A673 (cell line): Measurements from ENCODE around the gene NRF1. TPM values are rescaled to one million over a fixed set of nuclear protein-coding genes. Genes with fewer than 3 reads are reported as not detected.

Experiments
- BruUV-seq: library from RNA; stranded (reverse); fragments of 400-500 nt; replicated peaks from 2 replicates; lab custom pipeline; 2021; lab: Mats Ljungman, UMichigan
- CTCF ChIA-PET: fragments of 300-600 bp; sonication (Branson Sonifier 250); formaldehyde crosslinking; loops from one replicate; lab custom pipeline; 2022; ENCODE audit warnings: antibody characterized with exemption; lab: Charles Lee
- POLR2A ChIA-PET: fragments of 300-600 bp; sonication (Branson Sonifier 250); formaldehyde crosslinking; loops from one replicate; lab custom pipeline; 2022; ENCODE audit warnings: antibody characterized with exemption; ENCODE audit not compliant: low non-redundant PET; lab: Charles Lee
- DNase-seq: peaks from one replicate; pipeline ENCODE4 v3.0.0-alpha.2; 2015; ENCODE audit warnings: low spot score
- H3K27ac ChIP-seq: fragments of 200-600 bp; sonication (generic); 2 replicates; pipeline ENCODE4 v1.5.1; 2016; ENCODE audit warnings: mixed run types, low read depth, mild to moderate bottlenecking, mixed read lengths, antibody characterized with exemption, low read length; ENCODE audit not compliant: poor library complexity, severe bottlenecking
- H3K27me3 ChIP-seq: fragments of 200-600 bp; sonication (generic); replicated peaks from 2 replicates; pipeline ENCODE4 v1.6.1; 2017; ENCODE audit warnings: mixed run types, low read depth, mild to moderate bottlenecking, mixed read lengths, antibody characterized with exemption, low read length; ENCODE audit not compliant: insufficient read depth, poor library complexity
- H3K36me3 ChIP-seq: fragments of 200-600 bp; sonication (generic); 2 replicates; pipeline ENCODE4 v1.6.1; 2016; ENCODE audit warnings: mixed run types, mild to moderate bottlenecking, mixed read lengths, antibody characterized with exemption, low read length; ENCODE audit not compliant: insufficient read depth, poor library complexity, severe bottlenecking
- H3K4me1 ChIP-seq: fragments of 200-600 bp; sonication (generic); 2 replicates; pipeline ENCODE4 v1.6.1; 2017; ENCODE audit warnings: mixed run types, mild to moderate bottlenecking, mixed read lengths, antibody characterized with exemption, low read length; ENCODE audit not compliant: insufficient read depth, poor library complexity, severe bottlenecking
- H3K4me3 ChIP-seq: fragments of 200-600 bp; sonication (generic); 2 replicates; pipeline ENCODE4 v1.5.1; 2016; ENCODE audit warnings: low read depth, mixed run types, mild to moderate bottlenecking, mixed read lengths, low read length; ENCODE audit not compliant: poor library complexity, severe bottlenecking
- H3K9me3 ChIP-seq: fragments of 200-600 bp; sonication (generic); 2 replicates; pipeline ENCODE4 v1.6.1; 2016; ENCODE audit warnings: mixed run types, low read depth, mild to moderate bottlenecking, mixed read lengths, antibody characterized with exemption, low read length; ENCODE audit not compliant: poor library complexity, severe bottlenecking
- CTCF ChIP-seq: fragments of 300-800, 200-600 bp; sonication (generic); conservative IDR thresholded peaks from 2 replicates; pipeline ENCODE4 v1.5.1; 2017; ENCODE audit warnings: low read depth, mild to moderate bottlenecking, antibody characterized with exemption, low read length, moderate library complexity, mixed read lengths
- EZH2 ChIP-seq: fragments of 200-600 bp; sonication (generic); IDR thresholded peaks from 2 replicates; pipeline ENCODE4 v1.6.1; 2017; ENCODE audit warnings: borderline replicate concordance, low read depth, mild to moderate bottlenecking, mixed read lengths, antibody characterized with exemption, low read length; ENCODE audit not compliant: poor library complexity, severe bottlenecking
- intact Hi-C: fragments of 100-400 bp; cut with micrococcal nuclease; formaldehyde crosslinking; loops from one replicate; pipeline ENCODE4 v1.10.0; 2022; ENCODE audit not compliant: unreplicated experiment
- total RNA-seq: library from RNA; stranded (reverse); gene quantifications from 2 replicates; pipeline ENCODE4 v1.2.3, GENCODE V29; 2021

Gene NRF1
- total RNA-seq, 1 experiment from 2014 or later = 30.2 TPM

DNA sequence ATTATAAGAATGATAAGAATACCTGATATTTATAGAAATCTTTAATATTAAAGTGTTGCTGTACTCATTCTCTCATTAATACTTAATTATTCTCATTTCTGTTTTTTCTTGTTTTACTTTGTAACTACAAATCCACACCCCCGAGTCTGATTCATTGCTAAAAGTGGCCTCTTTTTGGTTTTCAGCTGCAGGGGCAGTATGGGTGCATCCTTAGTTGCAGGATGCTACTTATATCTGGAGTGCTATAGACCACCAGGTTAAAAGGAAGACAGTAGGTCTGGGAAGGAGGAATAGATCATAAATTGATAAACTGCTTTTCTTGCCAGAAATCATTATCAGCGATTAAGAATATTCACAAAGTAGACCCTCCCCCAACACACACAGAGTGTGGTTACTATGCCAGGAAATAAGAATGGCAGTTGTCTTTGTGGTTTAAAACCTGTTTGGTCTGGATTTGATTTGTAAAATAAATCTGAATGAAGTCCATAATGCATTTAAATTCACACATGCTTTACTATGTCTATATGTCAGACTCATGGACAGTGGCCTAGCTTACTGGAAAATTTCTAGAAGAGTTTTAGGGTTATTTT lies 96.5 kb downstream of the NRF1 start:
- no TSS peak for BruUV-seq
- no peaks in the 10 kb centered on the region for H3K4me1 ChIP-seq
- H3K9me3 ChIP-seq = no peaks in the 10 kb centered on the region
- no peak for DNase-seq
- CTCF ChIA-PET = no interaction called here
- POLR2A ChIA-PET = no interaction called here
- TF ChIP-seq CTCF (no peak), EZH2 (no peak)
- H3K4me3 ChIP-seq = no peak overlapping the region
- H3K36me3 ChIP-seq = peaks cover 31% of the 10 kb centered on the region
- no peaks in the 10 kb centered on the region for H3K27me3 ChIP-seq
- intact Hi-C loops = no loop called here
- no peak overlapping the region for H3K27ac ChIP-seq

DNA sequence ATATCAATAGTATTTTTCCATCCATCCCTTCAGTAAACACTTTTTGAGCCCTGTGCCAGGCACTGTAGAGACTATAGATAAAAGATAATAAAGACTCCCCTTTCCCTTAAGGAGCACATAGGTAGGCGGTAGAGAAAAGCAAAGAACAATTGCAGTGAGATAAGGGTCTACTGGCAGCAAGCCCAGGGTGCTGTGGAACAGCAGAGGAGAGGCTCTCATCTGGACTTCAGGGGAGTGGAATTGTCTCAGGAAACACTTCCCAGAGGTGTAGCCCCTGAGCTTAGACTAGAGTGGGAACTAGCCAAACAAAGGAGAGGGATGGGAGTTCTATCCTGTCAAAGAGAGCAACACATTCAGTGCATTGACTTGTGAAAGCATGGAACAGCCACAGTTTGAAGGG lies 102.0 kb downstream of the NRF1 start:
- H3K9me3 ChIP-seq = no peaks in the 10 kb centered on the region
- intact Hi-C loops = no loop called here
- ChIA-PET POLR2A (no interaction called here), CTCF (no interaction called here)
- H3K27me3 ChIP-seq = no peaks in the 10 kb centered on the region
- no peak overlapping the region for H3K27ac ChIP-seq
- no peak for DNase-seq
- H3K36me3 ChIP-seq = peaks cover 44% of the 10 kb centered on the region
- H3K4me3 ChIP-seq = no peak overlapping the region
- no peaks in the 10 kb centered on the region for H3K4me1 ChIP-seq
- TF ChIP-seq CTCF (no peak), EZH2 (no peak)
- BruUV-seq = no TSS peak

GRCh38 chr7:129714514-129715063 lies 103.1 kb downstream of the NRF1 start:
- no peak overlapping the region for H3K27ac ChIP-seq
- intact Hi-C loops = no loop called here
- no TSS peak for BruUV-seq
- H3K36me3 ChIP-seq = peaks cover 39% of the 10 kb centered on the region
- no peak for TF ChIP-seq CTCF
- TF ChIP-seq EZH2 = no peak
- DNase-seq = no peak
- no peak overlapping the region for H3K4me3 ChIP-seq
- H3K27me3 ChIP-seq = no peaks in the 10 kb centered on the region
- ChIA-PET CTCF (no interaction called here), POLR2A (no interaction called here)
- no peaks in the 10 kb centered on the region for H3K9me3 ChIP-seq
- H3K4me1 ChIP-seq = no peaks in the 10 kb centered on the region
